ENCODE measurements around the gene C10orf120.

Gene C10orf120

GRCh38 chr10:122699796-122700455 lies at the start of gene C10orf120:
TSS of gene C10orf120 (minus strand) at chr10:122699846. CDS start at chr10:122699790, 56 bp downstream.
- no peak for DNase-seq (ENCODE audit: extremely low read depth in 1 of 2, low read depth in 1 of 2)

- DNase-seq (ENCODE audit: extremely low read depth in 1 of 2, low read depth in 1 of 2) = no peak
Measured at GRCh38 chr10:122748496-122748895, 48.9 kb upstream of the C10orf120 start.

- DNase-seq (ENCODE audit: extremely low read depth in 1 of 2, low read depth in 1 of 2) = no peak
Measured at GRCh38 chr10:122746408-122746807, 46.8 kb upstream of the C10orf120 start.

GRCh38 chr10:122744257-122744656 lies 44.6 kb upstream of the C10orf120 start:
- DNase-seq (ENCODE audit: extremely low read depth in 1 of 2, low read depth in 1 of 2) = no peak

GRCh38 chr10:122740640-122741039 lies 41.0 kb upstream of the C10orf120 start:
- DNase-seq (ENCODE audit: extremely low read depth in 1 of 2, low read depth in 1 of 2) = no peak

GRCh38 chr10:122738031-122738430 lies 38.4 kb upstream of the C10orf120 start:
- no peak for DNase-seq (ENCODE audit: extremely low read depth in 1 of 2, low read depth in 1 of 2)

- no peak for DNase-seq (ENCODE audit: extremely low read depth in 1 of 2, low read depth in 1 of 2)
Measured at GRCh38 chr10:122733931-122734665, 34.5 kb upstream of the C10orf120 start.

GRCh38 chr10:122733443-122733842 lies 33.8 kb upstream of the C10orf120 start:
- no peak for DNase-seq (ENCODE audit: extremely low read depth in 1 of 2, low read depth in 1 of 2)

GRCh38 chr10:122730238-122730637 lies 30.6 kb upstream of the C10orf120 start:
- DNase-seq (ENCODE audit: extremely low read depth in 1 of 2, low read depth in 1 of 2) = no peak

- DNase-seq (ENCODE audit: extremely low read depth in 1 of 2, low read depth in 1 of 2) = no peak
Measured at GRCh38 chr10:122729126-122729525, 29.5 kb upstream of the C10orf120 start.

GRCh38 chr10:122727426-122727825 lies 27.8 kb upstream of the C10orf120 start:
- DNase-seq (ENCODE audit: extremely low read depth in 1 of 2, low read depth in 1 of 2) = no peak

- DNase-seq (ENCODE audit: extremely low read depth in 1 of 2, low read depth in 1 of 2) = no peak
Measured at GRCh38 chr10:122725768-122726167, 26.1 kb upstream of the C10orf120 start.

GRCh38 chr10:122725006-122725405 lies 25.4 kb upstream of the C10orf120 start:
- no peak for DNase-seq (ENCODE audit: extremely low read depth in 1 of 2, low read depth in 1 of 2)

- no peak for DNase-seq (ENCODE audit: extremely low read depth in 1 of 2, low read depth in 1 of 2)
Measured at GRCh38 chr10:122721111-122721510, 21.5 kb upstream of the C10orf120 start.

- DNase-seq (ENCODE audit: extremely low read depth in 1 of 2, low read depth in 1 of 2) = no peak
Measured at GRCh38 chr10:122716025-122716424, 16.4 kb upstream of the C10orf120 start.

- no peak for DNase-seq (ENCODE audit: extremely low read depth in 1 of 2, low read depth in 1 of 2)
Measured at GRCh38 chr10:122715576-122715975, 15.9 kb upstream of the C10orf120 start.

- DNase-seq (ENCODE audit: extremely low read depth in 1 of 2, low read depth in 1 of 2) = no peak
Measured at GRCh38 chr10:122713091-122713885, 13.6 kb upstream of the C10orf120 start.

GRCh38 chr10:122710576-122710975 lies 10.9 kb upstream of the C10orf120 start:
- DNase-seq (ENCODE audit: extremely low read depth in 1 of 2, low read depth in 1 of 2) = no peak

GRCh38 chr10:122709971-122710370 lies 10.3 kb upstream of the C10orf120 start:
- DNase-seq (ENCODE audit: extremely low read depth in 1 of 2, low read depth in 1 of 2) = no peak

- no peak for DNase-seq (ENCODE audit: extremely low read depth in 1 of 2, low read depth in 1 of 2)
Measured at GRCh38 chr10:122707535-122707934, 7.9 kb upstream of the C10orf120 start.

GRCh38 chr10:122706947-122707346 lies 7.3 kb upstream of the C10orf120 start:
- DNase-seq (ENCODE audit: extremely low read depth in 1 of 2, low read depth in 1 of 2) = no peak

- no peak for DNase-seq (ENCODE audit: extremely low read depth in 1 of 2, low read depth in 1 of 2)
Measured at GRCh38 chr10:122706467-122706866, 6.8 kb upstream of the C10orf120 start.
